ENCODE measurements around the gene HIBADH.

The HIBADH gene
- total RNA-seq = 18.0 to 39.0 (median 30.1) reads per million in 17 experiments

- peak; percentile 99 to 100 (median 99) for DNase-seq
These were observed at the start of gene HIBADH for GRCh38 chr7:27662490-27663205. Gene HIBADH, minus strand, starts transcription at chr7:27662883. Its CDS starts 95 bp downstream, at chr7:27662788.

- DNase-seq = no peak
These were observed 49.5 kb upstream of the HIBADH start for GRCh38 chr7:27712217-27712616.

- DNase-seq = no peak
These were observed 46.7 kb upstream of the HIBADH start for GRCh38 chr7:27709137-27710075.

- DNase-seq = no peak
These were observed 45.8 kb upstream of the HIBADH start for GRCh38 chr7:27708485-27708884.

- DNase-seq = no peak
These were observed 42.5 kb upstream of the HIBADH start for GRCh38 chr7:27705200-27705594.

- peak; percentile 38 to 75 (median 64) for DNase-seq
These were observed 41.9 kb upstream of the HIBADH start for GRCh38 chr7:27704422-27705199.

GRCh38 chr7:27703181-27703580 is 40.5 kb upstream of the HIBADH start:
- DNase-seq = no peak

GRCh38 chr7:27700501-27700900 is 37.8 kb upstream of the HIBADH start:
- DNase-seq = no peak

GRCh38 chr7:27699751-27700150 is 37.1 kb upstream of the HIBADH start:
- DNase-seq = no peak

- DNase-seq = peak; percentile 73 to 91 (median 82)
These were observed 35.3 kb upstream of the HIBADH start for GRCh38 chr7:27697861-27698430.

GRCh38 chr7:27695096-27695495 is 32.4 kb upstream of the HIBADH start:
- DNase-seq = no peak

GRCh38 chr7:27693794-27694193 is 31.1 kb upstream of the HIBADH start:
- DNase-seq = peak; percentile 23 to 69 (median 64)

- no peak for DNase-seq
These were observed 28.0 kb upstream of the HIBADH start for GRCh38 chr7:27690649-27691048.

GRCh38 chr7:27689591-27690164 is 27.0 kb upstream of the HIBADH start:
- DNase-seq = peak in 3 of 4 experiments; percentile 17 to 39 (median 36)

- DNase-seq = no peak
These were observed 26.5 kb upstream of the HIBADH start for GRCh38 chr7:27689150-27689549.

GRCh38 chr7:27688646-27689045 is 26.0 kb upstream of the HIBADH start:
- DNase-seq = no peak

GRCh38 chr7:27688056-27688455 is 25.4 kb upstream of the HIBADH start:
- no peak for DNase-seq

GRCh38 chr7:27686315-27686714 is 23.6 kb upstream of the HIBADH start:
- DNase-seq = peak in 1 of 4 experiments; percentile 11

GRCh38 chr7:27685893-27686292 is 23.2 kb upstream of the HIBADH start:
- no peak for DNase-seq

- no peak for DNase-seq
These were observed 22.5 kb upstream of the HIBADH start for GRCh38 chr7:27685209-27685608.

- DNase-seq = no peak
These were observed 21.8 kb upstream of the HIBADH start for GRCh38 chr7:27684491-27684890.

- DNase-seq = no peak
These were observed 17.9 kb upstream of the HIBADH start for GRCh38 chr7:27680610-27681009.
